Mucosa of rectum (tissue), 2 donors: ENCODE measurements around the gene SLC9A9.

Source experiments
- H3K27ac ChIP-seq, 2 donors: one replicate each; pipeline ENCODE4 v1.7.0; 2013; ENCODE audit warnings: inconsistent platforms in 2 of 2, low read depth in 2 of 2, low read length in 2 of 2
- H3K27me3 ChIP-seq, 2 donors: one replicate each; pipeline ENCODE4 v1.7.0; 2013; ENCODE audit warnings: low read length in 2 of 2; ENCODE audit not compliant: control insufficient read depth in 2 of 2, insufficient read depth in 2 of 2
- H3K36me3 ChIP-seq, 2 donors: one replicate each; pipeline ENCODE4 v1.7.0; 2013; ENCODE audit warnings: low read length in 2 of 2; ENCODE audit not compliant: control insufficient read depth in 2 of 2, insufficient read depth in 2 of 2
- H3K4me1 ChIP-seq, 2 donors: one replicate each; pipeline ENCODE4 v1.7.0; 2013; ENCODE audit warnings: low read length in 2 of 2, mild to moderate bottlenecking in 1 of 2; ENCODE audit not compliant: control insufficient read depth in 2 of 2, insufficient read depth in 2 of 2
- H3K4me3 ChIP-seq, 2 donors: one replicate each; pipeline ENCODE4 v1.7.0; 2013; ENCODE audit warnings: low read length in 2 of 2
- H3K9ac ChIP-seq, 2 donors: one replicate each; pipeline ENCODE4 v1.7.0; 2013; ENCODE audit warnings: low read length in 2 of 2, low read depth in 1 of 2, mild to moderate bottlenecking in 1 of 2
- H3K9me3 ChIP-seq, 2 donors: one replicate each; pipeline ENCODE4 v1.7.0; 2013; ENCODE audit warnings: low read length in 2 of 2; ENCODE audit not compliant: control insufficient read depth in 2 of 2
- donor health status: healthy.
- donor health status: Normal muscosa, but diverticular disease.

SLC9A9 gene

DNA sequence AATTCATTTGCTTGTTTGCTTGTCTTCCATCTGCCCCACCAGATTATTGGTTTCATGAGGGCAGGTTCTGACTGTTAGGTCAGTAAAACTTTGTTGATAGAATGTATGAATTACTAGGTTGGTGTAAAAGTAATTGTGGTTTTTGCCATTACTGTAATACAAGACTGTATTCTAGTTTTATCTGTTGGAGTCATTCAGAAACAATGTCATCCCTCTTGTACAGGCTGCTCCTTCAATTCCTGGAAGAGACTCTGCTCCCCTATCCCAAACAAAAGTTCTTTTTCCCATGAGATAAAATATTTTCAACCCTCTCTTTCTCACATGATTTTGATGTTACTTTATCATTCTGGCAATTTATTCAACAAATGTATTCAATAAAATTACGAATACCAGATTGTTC, 613.7 kb downstream of the SLC9A9 start:
- Histone ChIP-seq H3K4me3 (no peak overlapping the region), H3K27ac (no peak overlapping the region), H3K9me3 (no peaks in the 10 kb centered on the region), H3K36me3 (no peaks in the 10 kb centered on the region), H3K4me1 (no peaks in the 10 kb centered on the region), H3K9ac (no peak overlapping the region), H3K27me3 (no peaks in the 10 kb centered on the region)

DNA sequence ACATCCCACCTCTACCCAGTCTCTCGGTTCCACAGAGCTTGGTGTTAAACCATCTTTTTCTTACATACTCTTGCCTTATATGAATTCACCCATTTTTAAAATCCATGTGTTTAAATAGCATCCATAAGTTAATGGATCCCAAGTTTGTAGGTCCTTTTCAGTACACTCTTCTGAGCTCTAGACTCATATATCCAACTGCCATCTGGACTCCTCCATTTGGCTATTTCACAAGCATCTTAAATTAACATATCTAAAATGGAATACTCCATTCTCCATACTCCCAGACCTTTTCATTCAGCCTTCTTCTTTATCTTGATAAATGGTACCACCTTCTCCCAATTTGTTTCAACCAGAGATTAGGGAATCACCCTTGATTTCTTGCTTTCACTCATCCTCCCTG, 615.3 kb downstream of the SLC9A9 start:
- Histone ChIP-seq H3K4me1 (no peaks in the 10 kb centered on the region), H3K27ac (no peak overlapping the region), H3K9me3 (no peaks in the 10 kb centered on the region), H3K36me3 (no peaks in the 10 kb centered on the region), H3K4me3 (no peak overlapping the region), H3K27me3 (no peaks in the 10 kb centered on the region), H3K9ac (no peak overlapping the region)

DNA sequence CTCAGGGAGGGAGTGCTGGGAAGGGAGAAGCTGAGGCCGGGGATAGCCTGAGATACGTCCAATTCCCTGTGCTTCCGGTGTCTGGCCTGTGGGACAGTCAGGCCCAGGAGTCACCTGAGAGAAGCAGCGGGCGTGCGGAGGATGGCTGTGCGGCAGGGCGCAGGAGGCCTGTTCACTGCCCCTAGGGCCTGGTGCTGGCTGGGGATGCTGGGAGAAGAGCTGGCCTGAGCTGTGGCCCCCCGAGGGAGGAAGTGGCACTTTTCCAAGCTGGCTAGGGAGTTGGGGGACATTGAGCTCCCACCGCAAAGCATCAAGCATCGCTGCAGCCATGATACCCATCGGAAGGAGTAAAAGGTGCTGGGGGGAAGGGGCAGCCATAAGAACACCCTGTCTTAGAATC, 619.9 kb downstream of the SLC9A9 start:
- Histone ChIP-seq H3K36me3 (no peaks in the 10 kb centered on the region), H3K27ac (no peak overlapping the region), H3K27me3 (no peaks in the 10 kb centered on the region), H3K4me1 (peaks cover 0 to 3% of the 10 kb centered on the region in 2 donors), H3K9me3 (no peaks in the 10 kb centered on the region), H3K9ac (no peak overlapping the region), H3K4me3 (no peak overlapping the region)

DNA sequence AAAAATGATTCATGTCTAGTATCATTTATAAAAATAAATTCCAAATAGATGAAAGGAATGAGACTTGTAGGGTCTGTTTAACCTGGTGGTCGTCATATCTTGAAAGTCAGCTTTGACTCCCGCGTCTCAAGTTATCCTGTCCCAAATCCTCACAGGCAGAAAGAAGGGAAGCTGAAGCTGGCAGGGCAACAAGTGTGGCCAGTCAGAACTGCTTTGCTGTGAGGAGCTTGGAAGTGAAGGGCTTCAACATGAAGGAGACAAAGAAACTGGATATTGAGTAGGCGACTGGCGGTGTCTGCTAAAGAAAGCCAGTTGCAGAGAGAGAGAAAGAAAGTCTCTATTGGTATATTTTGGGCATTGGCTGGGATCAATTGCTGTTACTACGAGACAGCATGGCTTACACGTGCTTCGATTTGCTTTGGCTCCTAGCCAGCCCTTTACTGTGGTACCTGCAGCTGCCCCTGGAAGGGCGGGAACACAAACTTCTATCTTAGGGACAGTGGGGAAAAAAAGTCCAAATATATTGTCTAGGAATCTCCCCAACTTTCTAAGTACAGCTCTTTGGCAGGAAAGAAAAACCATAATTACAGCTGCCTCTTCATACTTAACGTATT, 621.5 kb downstream of the SLC9A9 start:
- Histone ChIP-seq H3K27me3 (no peaks in the 10 kb centered on the region), H3K9ac (no peak overlapping the region), H3K4me3 (no peak overlapping the region), H3K27ac (no peak overlapping the region), H3K4me1 (peaks cover 0 to 3% of the 10 kb centered on the region in 2 donors), H3K36me3 (no peaks in the 10 kb centered on the region), H3K9me3 (no peaks in the 10 kb centered on the region)

DNA sequence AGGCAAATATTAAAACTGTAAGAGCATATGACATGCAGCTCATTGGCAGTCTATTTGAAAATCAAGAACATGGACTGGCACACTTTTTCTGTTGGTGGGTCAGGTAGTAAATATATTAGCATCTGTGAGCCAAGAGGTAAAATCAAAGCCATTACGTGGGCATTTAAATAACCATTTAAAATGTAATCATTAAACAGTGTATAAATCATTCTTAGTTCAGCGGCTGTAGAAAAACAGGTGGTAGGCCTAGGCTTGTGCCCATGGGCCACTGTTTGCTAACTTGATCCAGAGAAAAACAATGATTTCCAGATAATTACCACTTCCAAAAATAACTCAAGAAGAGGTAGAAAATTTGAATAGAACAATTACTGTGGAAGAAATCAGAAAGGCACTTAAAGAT, 623.6 kb downstream of the SLC9A9 start:
- Histone ChIP-seq H3K27me3 (no peaks in the 10 kb centered on the region), H3K36me3 (no peaks in the 10 kb centered on the region), H3K4me3 (no peak overlapping the region)

DNA sequence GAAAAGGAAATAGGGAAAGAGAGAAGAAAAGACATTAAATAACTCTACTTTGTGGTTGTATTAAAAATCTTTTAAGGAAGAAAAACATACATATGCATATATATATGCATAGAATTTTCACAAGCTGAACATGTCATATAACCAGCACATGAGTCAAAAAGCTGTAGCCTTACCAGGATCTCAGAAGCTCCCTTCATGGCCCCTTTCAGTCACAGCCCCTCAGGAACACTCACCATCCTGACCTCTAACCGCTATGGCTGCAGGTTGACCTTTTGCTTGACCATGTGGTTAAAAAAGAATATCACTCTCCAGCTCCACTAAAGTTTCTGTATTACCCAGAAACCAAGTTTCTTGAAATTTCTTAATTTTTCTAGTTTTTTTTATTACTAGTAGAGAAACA, 625.3 kb downstream of the SLC9A9 start:
- no peaks in the 10 kb centered on the region for H3K9me3 ChIP-seq
- H3K36me3 ChIP-seq: no peaks in the 10 kb centered on the region
- no peak overlapping the region for H3K9ac ChIP-seq
- no peak overlapping the region for H3K27ac ChIP-seq
- no peaks in the 10 kb centered on the region for H3K27me3 ChIP-seq
- H3K4me3 ChIP-seq: no peak overlapping the region
- peaks cover 0 to 3% of the 10 kb centered on the region in 2 donors for H3K4me1 ChIP-seq

More for the DNA sequence above, 623.6 kb downstream of the SLC9A9 start:
- Histone ChIP-seq H3K4me1 (peaks cover 0 to 3% of the 10 kb centered on the region in 2 donors), H3K9me3 (no peaks in the 10 kb centered on the region), H3K27ac (no peak overlapping the region), H3K9ac (no peak overlapping the region)

DNA sequence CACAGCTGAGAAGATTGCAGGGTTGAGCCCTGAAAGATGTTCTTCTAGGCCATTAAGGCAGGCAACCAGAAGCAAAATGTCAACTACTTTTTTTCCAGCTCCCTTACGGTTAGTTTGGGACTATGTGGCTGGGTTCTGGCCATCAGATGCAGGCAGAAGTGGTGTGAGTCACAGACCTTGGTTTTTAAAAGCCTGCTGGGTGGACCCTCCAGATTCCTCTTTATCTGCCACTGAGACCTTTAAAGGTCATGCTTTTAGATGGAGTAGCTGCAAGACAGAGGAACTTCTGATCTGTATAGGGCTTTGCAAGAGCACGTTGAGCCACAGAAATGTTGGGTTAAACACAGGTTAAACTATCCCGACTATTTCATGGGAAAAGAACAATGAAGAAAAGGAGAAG, 625.8 kb downstream of the SLC9A9 start:
- Histone ChIP-seq H3K27ac (no peak overlapping the region), H3K4me1 (peaks cover 0 to 3% of the 10 kb centered on the region in 2 donors)

DNA sequence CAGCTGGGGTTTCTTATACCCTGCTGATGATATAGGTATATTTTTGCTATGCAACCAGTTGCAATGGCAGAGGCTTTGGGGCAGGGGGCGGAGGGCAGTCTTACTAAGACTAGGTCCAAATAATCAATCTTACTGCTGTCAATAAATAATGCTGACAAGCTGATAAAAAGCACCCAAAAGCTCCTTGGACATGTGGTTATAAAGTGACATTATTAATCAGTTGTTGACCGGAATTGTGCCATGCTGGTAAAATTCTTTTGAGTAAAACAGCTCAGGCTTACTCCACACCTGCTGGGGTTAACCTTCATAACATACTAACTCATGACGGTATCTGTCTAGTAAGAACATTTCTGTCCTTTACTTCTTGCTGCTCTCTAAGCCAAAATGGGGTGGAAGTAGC, 626.8 kb downstream of the SLC9A9 start:
- H3K27me3 ChIP-seq: no peaks in the 10 kb centered on the region
- H3K4me1 ChIP-seq: no peaks in the 10 kb centered on the region
- H3K36me3 ChIP-seq: no peaks in the 10 kb centered on the region
- no peaks in the 10 kb centered on the region for H3K9me3 ChIP-seq
- H3K4me3 ChIP-seq: no peak overlapping the region
- H3K9ac ChIP-seq: no peak overlapping the region
- H3K27ac ChIP-seq: no peak overlapping the region

More for the DNA sequence above, 625.8 kb downstream of the SLC9A9 start:
- Histone ChIP-seq H3K9me3 (no peaks in the 10 kb centered on the region), H3K9ac (no peak overlapping the region), H3K36me3 (no peaks in the 10 kb centered on the region), H3K4me3 (no peak overlapping the region), H3K27me3 (no peaks in the 10 kb centered on the region)

DNA sequence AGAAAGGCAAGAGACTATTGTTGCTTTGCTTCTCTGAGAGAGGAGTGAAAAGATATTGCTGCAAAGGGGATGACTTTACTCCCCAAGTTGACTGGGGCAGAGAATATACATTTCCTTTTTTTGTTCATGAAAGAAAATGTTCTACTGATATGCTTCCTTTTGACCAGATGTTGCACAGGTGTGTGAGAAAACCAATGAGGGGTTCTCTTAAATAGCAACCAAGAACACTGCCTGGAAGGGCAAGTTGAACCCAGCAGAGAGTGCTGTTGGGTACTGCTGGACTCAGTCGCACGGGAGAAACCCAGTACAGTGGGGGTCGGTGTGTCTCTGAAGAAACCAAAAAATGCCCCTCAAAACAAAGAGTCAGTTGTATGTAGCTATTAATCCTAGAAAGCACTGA, 627.5 kb downstream of the SLC9A9 start:
- no peaks in the 10 kb centered on the region for H3K36me3 ChIP-seq
- no peaks in the 10 kb centered on the region for H3K27me3 ChIP-seq
- H3K4me1 ChIP-seq: no peaks in the 10 kb centered on the region
- H3K9ac ChIP-seq: no peak overlapping the region
- H3K27ac ChIP-seq: no peak overlapping the region
- H3K9me3 ChIP-seq: no peaks in the 10 kb centered on the region
- H3K4me3 ChIP-seq: no peak overlapping the region

DNA sequence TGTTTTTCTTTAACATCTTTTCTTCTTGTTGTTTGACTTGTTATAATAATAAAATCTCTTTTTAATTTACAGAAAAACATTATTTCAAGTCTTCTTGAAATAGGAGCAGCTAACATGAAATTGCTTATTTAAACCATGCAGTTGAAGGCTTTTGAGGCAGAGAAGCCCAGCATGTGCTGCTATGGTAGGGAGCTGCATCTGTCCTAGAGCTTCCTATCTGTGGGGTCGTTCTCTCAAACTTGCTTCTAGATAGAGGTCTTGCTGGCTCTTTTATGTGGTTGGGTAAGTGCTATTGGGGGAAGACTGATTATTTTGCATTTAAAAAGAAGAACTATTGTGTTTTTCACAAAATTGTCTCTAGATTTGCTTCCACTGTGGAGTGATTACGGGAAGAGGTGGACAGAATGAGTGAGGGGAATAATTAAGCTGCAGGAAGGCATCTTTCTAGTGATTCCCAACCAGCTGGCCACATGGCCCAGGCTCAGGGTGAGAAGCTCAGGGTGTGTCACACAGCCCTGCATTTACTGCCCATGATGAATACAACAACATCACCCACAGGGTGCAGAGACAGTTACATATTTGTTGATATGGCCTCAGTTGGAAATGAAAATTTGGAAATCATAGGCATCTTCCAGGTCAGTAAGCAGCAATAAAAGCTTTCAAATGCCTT, 630.0 kb downstream of the SLC9A9 start:
- Histone ChIP-seq H3K36me3 (no peaks in the 10 kb centered on the region), H3K27me3 (no peaks in the 10 kb centered on the region), H3K4me1 (no peaks in the 10 kb centered on the region), H3K9me3 (no peaks in the 10 kb centered on the region), H3K9ac (no peak overlapping the region), H3K27ac (no peak overlapping the region), H3K4me3 (no peak overlapping the region)
